EH (cell line): ENCODE results near the gene HABP2.
A peak's percentile ranks its signal among the peaks of the same experiment; 100 is the strongest.

ENCODE experiments used
- DNase-seq: peaks from one replicate; pipeline ENCODE4 v3.0.0-alpha.2; 2015; ENCODE audit warnings: low read depth

HABP2 gene

DNA sequence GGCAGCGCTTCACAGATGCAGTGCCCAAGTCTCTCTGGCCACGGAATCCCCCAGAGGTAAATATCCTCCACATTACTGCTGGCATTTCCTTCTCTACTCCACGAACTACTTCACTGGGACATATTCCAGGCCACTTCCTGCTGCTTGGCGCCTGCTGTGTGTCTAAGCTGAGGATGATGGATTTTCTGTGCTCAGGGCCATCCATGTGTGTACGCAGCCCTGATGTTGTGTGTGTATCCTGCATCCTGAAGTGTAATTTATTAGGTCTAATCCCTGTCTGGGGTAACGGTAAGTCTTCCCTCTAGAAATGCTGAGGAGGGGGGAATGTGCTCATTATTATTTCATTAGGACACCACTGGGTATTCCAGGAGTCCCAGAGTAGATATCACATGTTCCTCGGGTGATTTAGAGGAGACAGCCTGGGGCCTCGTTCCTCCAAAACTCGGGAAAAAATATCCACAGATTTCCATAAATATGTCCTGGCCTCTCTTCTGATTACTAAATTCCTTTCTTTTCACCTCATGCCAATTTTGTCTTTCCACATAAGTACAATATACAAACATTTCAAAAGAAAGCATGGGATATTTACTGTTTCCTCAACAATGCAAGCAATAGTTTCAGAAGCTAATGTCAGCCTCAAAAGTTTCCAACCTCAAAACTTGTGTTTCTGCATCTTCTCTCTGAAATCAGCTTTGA, 25.5 kb upstream of the HABP2 start:
- DNase-seq = peak; percentile 39

- DNase-seq = no peak
Measured at GRCh38 chr10:113528876-113529275, 24.0 kb upstream of the HABP2 start.

DNA sequence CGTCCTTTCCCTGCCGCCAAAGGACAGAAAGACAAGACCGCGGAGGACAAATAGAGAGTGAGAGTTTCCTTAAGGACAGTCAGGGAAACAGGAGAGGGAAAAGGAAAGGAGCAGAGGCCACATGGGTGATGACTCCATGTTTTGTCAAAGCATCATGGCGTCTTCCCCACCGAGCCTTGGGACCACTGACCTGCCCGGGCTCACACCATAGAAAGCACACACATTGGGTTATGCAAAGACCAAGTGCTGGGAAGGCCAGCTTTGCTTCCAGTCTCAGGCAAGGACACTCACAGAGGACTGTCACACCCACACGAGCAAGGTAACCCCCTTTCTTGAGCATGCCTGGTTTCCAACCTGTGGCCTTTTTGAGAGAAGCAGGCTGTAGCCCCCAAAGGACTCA, 23.3 kb upstream of the HABP2 start:
- no peak for DNase-seq

DNA sequence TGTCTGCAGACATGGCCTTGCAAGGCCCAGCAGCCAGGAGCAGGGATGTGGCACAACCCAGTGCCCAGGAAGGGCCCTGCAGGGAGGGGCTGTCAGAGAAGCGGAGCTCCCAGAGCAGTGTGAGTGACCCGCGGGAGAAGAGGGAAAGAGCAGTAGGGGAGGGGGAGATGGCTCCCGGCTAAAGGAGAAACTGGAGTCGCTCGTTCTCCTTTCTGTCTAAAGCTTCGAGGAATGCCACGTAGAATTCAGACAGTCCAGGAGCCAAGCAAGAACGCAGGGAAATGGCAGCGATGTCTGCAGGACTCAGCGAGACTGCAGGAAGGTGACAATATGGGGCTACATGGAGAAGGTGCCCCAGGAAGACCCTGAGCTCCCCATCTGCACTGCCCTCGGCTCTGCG, 22.4 kb upstream of the HABP2 start:
- no peak for DNase-seq

DNA sequence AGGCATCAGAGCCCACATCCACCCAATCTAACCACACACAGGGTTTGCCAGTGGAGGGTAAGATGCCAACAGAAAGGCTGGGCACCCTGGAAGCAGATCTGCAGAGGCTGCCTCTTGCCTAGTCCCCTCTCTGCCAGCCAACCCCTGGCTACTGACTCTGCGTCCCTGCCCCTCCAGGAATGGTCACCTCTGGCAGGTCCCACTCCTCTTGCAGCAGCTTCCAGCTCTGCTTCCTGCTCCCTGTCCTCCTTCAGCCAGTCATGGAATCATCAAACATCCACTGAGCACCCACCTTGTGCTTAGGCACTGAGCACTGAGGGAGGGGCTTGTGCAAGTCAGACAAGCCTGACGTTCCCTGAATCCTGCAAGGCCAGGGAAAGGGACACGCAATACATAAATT, 20.1 kb upstream of the HABP2 start:
- no peak for DNase-seq

DNA sequence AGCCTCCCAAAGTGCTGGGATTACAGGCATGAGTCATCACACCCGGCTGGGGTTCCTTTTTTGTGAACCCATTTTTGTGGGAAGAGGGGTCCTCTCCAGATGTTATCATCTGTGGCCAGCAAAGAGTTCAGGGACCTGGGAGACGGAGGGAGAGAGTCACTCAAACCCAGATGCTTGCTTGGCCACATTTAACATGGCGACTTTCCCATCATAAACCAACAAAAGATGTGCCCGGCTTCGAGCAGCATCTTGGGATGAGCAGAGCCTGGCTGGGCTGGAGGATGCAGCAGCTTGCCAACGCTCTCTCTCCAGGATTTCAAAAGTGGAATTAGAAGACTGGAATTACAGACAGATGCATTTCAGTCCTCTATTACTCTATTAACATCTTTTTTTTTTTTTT, 19.1 kb upstream of the HABP2 start:
- DNase-seq = no peak

DNA sequence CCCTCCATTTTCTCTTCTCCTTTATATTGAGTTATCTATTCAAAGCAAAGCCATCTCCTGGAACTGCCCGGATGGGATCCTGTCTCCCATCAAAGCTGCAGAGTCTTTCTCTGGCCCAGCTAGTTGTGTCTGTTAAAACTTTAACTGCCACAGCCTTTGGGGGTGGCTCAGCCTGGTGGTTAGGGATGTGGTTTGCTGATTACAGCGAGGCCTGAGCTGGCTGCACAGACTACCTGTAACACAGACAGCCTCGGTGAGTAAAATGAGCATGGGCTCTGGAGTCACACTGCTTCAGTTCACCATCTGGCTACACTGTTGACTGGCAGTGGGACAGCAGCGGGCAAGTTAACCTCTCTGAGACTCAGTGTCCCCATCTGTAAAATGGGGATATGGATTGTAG, 18.4 kb upstream of the HABP2 start:
- DNase-seq = no peak

DNA sequence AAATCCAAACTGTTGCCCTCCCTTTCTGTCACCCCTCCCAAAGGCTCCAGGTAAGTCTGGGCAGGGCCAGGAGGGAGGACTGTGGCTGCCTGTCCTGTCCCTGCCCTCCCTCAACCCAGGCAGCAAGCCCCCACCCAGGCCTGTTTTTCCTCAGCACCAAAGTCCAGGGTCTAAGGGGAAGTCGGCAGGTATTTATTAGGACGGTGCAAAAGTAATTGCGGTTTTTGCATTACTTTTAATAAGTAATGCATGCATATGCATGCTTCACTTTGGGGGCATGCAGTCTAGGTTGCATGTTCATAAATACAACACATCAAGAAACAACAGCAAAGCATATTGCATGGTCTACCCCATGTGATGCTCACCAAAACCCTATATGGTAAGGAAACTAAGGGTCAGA, 15.2 kb upstream of the HABP2 start:
- DNase-seq = no peak

GRCh38 chr10:113538151-113538550, 14.7 kb upstream of the HABP2 start:
- peak; percentile 25 for DNase-seq

- DNase-seq = peak; percentile 70
Measured at GRCh38 chr10:113539789-113540188, 13.1 kb upstream of the HABP2 start.

- peak; percentile 51 for DNase-seq
Measured at GRCh38 chr10:113540845-113541548, 11.9 kb upstream of the HABP2 start.

GRCh38 chr10:113541549-113541927, 11.3 kb upstream of the HABP2 start:
- no peak for DNase-seq

GRCh38 chr10:113543107-113543955, 9.5 kb upstream of the HABP2 start:
- no peak for DNase-seq

DNA sequence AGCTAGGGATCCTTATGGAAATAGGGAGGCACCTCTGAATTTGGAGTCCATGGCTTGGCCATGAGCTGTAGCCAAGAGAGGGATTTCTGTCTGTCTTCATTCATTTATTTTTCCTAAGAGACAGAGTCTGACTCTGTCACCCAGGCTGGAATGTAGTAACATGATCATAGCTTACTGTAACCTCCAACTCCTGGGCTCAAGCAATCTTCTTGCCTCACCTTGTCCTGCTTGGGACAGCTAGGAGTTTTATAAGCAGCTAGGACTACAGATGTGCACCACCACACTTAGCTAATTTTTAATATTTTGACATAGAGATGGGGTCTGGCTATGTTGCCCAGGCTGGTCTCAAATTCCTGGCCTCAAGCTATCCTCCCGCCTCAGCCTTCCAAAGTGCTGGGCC, 8.5 kb upstream of the HABP2 start:
- DNase-seq = no peak

GRCh38 chr10:113547426-113547825, 5.4 kb upstream of the HABP2 start:
- no peak for DNase-seq

GRCh38 chr10:113549856-113550255, 3.0 kb upstream of the HABP2 start:
- no peak for DNase-seq

GRCh38 chr10:113550365-113550764, 2.5 kb upstream of the HABP2 start:
- peak; percentile 8 for DNase-seq

DNA sequence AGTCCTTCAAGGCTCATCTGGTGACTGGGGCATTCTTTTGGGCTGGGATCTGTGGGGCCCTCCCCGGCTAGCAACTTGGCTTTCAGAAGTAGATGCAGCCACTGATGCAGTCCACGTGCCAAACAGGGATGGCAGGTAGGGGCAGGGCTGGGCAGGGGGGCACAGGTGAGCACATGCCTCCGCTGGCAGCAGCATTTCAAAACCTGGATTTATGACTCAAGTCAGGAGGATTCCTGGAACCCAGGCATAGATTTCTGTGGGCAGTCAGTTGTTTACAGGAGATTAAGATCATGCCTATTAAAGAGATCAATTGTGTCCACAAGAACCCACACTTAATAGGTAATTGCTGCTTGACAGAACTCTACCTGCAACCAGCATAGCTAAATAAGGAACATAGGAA, 839 bp upstream of the HABP2 start:
- DNase-seq = no peak

GRCh38 chr10:113553149-113553548, 296 bp downstream of the HABP2 start:
- no peak for DNase-seq

DNA sequence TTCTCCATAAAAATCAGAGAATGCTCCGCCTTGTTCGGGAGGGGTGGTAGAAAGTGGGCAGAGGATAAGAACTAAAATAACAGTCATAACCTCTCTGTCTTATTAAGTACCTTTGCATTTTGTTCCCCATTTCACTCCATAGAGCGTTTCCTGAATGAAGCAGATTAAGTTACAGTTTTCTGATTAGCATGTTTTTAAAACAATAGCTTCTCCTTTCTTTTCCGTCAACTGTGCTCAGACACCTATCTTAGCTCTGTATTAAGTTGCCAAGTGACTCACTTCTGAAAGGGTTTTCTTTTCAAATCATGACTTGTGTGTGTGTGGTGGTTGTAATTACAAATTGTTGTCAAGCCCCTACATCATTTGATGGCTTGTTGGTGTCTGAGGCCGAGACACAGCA, 1.4 kb downstream of the HABP2 start:
- no peak for DNase-seq

- no peak for DNase-seq
Measured at GRCh38 chr10:113555245-113555644, 2.4 kb downstream of the HABP2 start.

DNA sequence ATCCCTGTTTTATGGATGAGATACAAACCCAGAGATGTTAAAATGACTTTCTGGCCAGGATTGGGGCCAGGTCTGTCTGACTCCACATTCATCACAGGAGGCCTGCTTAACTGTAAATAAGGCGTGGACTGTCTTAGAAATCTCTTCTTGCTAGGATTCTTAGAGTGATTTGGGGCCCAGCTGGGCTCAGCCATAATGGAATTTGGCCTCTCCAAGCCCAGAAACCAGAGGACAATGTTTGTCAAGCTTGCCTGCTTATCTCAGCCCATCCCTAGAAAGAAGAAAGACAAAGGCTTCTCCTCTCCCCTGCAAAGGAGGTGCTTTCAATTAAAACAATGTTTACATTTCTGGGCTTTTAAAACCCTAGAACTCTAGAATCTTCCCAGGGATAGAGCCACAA, 2.9 kb downstream of the HABP2 start:
- no peak for DNase-seq

DNA sequence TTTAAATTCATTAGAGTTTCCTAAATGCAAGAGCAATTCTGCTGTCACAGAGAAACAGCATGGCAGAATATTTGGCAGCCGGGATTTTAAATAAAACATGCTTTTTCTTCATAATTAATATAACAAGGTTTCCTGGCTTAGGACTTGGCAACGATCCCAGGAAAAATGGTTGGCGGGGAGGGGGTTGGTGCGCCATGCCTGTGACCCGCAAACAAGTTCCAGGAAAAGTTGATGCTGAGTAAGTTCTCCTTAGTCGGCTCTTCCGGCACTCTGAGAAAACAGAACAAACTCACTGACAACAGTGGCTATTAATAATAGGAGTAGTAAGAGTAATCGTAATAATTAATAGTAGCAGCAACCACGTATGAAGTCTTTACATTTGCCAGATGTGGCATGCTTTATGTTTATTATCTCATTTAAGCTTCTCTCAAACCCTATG, 4.6 kb downstream of the HABP2 start:
- no peak for DNase-seq
